Measurements from ENCODE around the gene SLC39A7. TPM values are rescaled to one million over a fixed set of nuclear protein-coding genes. Genes with fewer than 3 reads are reported as not detected.

The SLC39A7 gene
- total RNA-seq, 1 donor from 2014 or later: 83.1 TPM

GRCh38 chr6:33170176-33171015 lies 30.3 kb upstream of the SLC39A7 start:
- DNase-seq (ENCODE audit: low read depth in 2 of 2): no peak

GRCh38 chr6:33171016-33171879 lies 29.4 kb upstream of the SLC39A7 start:
- no peak for DNase-seq (ENCODE audit: low read depth in 2 of 2)

- DNase-seq (ENCODE audit: low read depth in 2 of 2): no peak
Measured at GRCh38 chr6:33171880-33172687, 28.6 kb upstream of the SLC39A7 start.

GRCh38 chr6:33172688-33173534 lies 27.8 kb upstream of the SLC39A7 start:
- peak in 1 of 2 donors; percentile 28 for DNase-seq (ENCODE audit: low read depth in 2 of 2)

- no peak for DNase-seq (ENCODE audit: low read depth in 2 of 2)
Measured at GRCh38 chr6:33173535-33174180, 27.0 kb upstream of the SLC39A7 start.

GRCh38 chr6:33174784-33175183 lies 25.9 kb upstream of the SLC39A7 start:
- no peak for DNase-seq (ENCODE audit: low read depth in 2 of 2)

GRCh38 chr6:33175436-33176069 lies 25.1 kb upstream of the SLC39A7 start:
- DNase-seq (ENCODE audit: low read depth in 2 of 2): no peak

- no peak for DNase-seq (ENCODE audit: low read depth in 2 of 2)
Measured at GRCh38 chr6:33176906-33177305, 23.8 kb upstream of the SLC39A7 start.

GRCh38 chr6:33177552-33178446 lies 22.9 kb upstream of the SLC39A7 start:
- DNase-seq (ENCODE audit: low read depth in 2 of 2): no peak

- no peak for DNase-seq (ENCODE audit: low read depth in 2 of 2)
Measured at GRCh38 chr6:33178755-33179475, 21.8 kb upstream of the SLC39A7 start.

- DNase-seq (ENCODE audit: low read depth in 2 of 2): no peak
Measured at GRCh38 chr6:33181141-33181540, 19.5 kb upstream of the SLC39A7 start.

GRCh38 chr6:33183071-33183683 lies 17.5 kb upstream of the SLC39A7 start:
- peak in 1 of 2 donors; percentile 26 for DNase-seq (ENCODE audit: low read depth in 2 of 2)

- DNase-seq (ENCODE audit: low read depth in 2 of 2): no peak
Measured at GRCh38 chr6:33185190-33185589, 15.5 kb upstream of the SLC39A7 start.

GRCh38 chr6:33185654-33186187 lies 14.9 kb upstream of the SLC39A7 start:
- no peak for DNase-seq (ENCODE audit: low read depth in 2 of 2)

- no peak for DNase-seq (ENCODE audit: low read depth in 2 of 2)
Measured at GRCh38 chr6:33187809-33188208, 12.9 kb upstream of the SLC39A7 start.

GRCh38 chr6:33189164-33189563 lies 11.5 kb upstream of the SLC39A7 start:
- DNase-seq (ENCODE audit: low read depth in 2 of 2): no peak
